ENCODE results near the gene PRKCH.

PRKCH gene

GRCh38 chr14:61518403-61518802, 197.0 kb downstream of the PRKCH start:
- in situ Hi-C loops (cut with MboI; ENCODE audit: low pct_unique_long_range_greater_than_20kb, low sequenced_read_pairs, unreplicated experiment), result no loop called here
- no peak for TF ChIP-seq CTCF (IDR thresholded peaks at IDR 0.05; ENCODE audit: extremely low read depth, insufficient read depth, missing control alignments)
- peak; percentile 36 for DNase-seq (ENCODE audit: low spot score)

GRCh38 chr14:61519106-61519505, 197.7 kb downstream of the PRKCH start:
- DNase-seq (ENCODE audit: low spot score), result no peak
- in situ Hi-C loops (cut with MboI; ENCODE audit: low pct_unique_long_range_greater_than_20kb, low sequenced_read_pairs, unreplicated experiment), result no loop called here
- no peak for TF ChIP-seq CTCF (IDR thresholded peaks at IDR 0.05; ENCODE audit: extremely low read depth, insufficient read depth, missing control alignments)

DNA sequence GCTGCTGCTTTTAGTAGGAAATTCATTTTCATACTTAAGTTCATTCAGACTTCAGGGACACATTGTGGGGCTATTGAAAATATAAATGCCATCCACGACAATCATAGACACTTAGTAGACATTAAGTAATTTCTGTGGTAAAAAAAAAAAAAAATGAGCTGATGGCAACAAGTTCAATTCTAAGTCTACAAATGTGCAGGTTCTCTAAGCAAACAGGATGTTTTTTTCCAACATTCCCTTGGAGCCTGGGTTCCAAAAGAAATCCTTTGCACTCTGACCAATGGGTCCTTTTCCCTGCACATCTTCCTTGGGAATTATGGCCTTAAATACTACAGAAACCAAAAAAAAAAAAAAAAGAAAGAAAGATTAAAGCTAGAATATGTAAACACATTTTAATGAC, 198.4 kb downstream of the PRKCH start:
- TF ChIP-seq CTCF (IDR thresholded peaks at IDR 0.05; ENCODE audit: extremely low read depth, insufficient read depth, missing control alignments), result no peak
- DNase-seq (ENCODE audit: low spot score), result no peak
- in situ Hi-C loops (cut with MboI; ENCODE audit: low pct_unique_long_range_greater_than_20kb, low sequenced_read_pairs, unreplicated experiment), result no loop called here

- DNase-seq (ENCODE audit: low spot score), result no peak
- in situ Hi-C loops (cut with MboI; ENCODE audit: low pct_unique_long_range_greater_than_20kb, low sequenced_read_pairs, unreplicated experiment), result no loop called here
- TF ChIP-seq CTCF (IDR thresholded peaks at IDR 0.05; ENCODE audit: extremely low read depth, insufficient read depth, missing control alignments), result no peak
Measured at GRCh38 chr14:61520576-61520975, 199.2 kb downstream of the PRKCH start.

DNA sequence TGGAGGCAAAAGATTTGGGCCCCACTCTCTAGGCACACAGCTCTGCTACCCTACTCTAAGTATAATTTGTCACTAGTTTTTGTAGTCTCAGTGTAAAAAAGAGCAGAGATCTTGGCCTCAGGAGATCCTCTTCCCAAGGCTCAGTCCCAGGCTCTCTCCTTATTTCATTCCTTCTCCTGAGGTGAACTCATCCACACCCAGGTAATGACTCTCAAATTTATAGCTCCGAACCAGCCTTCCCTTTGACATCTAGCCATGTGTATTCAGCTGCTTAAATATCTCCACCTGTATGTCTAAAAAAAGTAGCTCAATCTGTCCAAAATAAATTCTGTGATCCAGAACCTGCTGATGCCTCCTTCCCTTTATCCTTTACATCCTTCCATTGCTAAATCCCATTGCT, 200.4 kb downstream of the PRKCH start:
- TF ChIP-seq CTCF (IDR thresholded peaks at IDR 0.05; ENCODE audit: extremely low read depth, insufficient read depth, missing control alignments), result no peak
- no peak for DNase-seq (ENCODE audit: low spot score)
- in situ Hi-C loops (cut with MboI; ENCODE audit: low pct_unique_long_range_greater_than_20kb, low sequenced_read_pairs, unreplicated experiment), result no loop called here

DNA sequence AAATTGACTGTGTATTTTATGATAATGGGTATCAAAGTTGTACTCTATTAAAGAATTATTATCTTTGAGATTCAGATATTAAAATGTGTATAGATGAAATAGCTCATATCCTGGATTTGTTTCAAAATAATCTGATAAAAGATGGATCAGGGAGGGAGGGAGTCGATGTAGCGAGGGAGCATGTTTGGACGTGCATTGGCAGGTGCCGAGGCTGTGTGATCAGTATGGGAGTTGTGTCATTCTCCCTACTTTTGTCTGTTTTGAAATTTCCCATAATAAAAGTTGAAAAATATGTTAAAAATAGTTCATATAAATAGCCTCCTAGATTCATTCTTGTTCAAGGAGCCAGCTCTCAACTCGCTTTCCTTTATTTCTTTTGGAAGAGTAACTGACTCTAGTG, 202.4 kb downstream of the PRKCH start:
- no peak for TF ChIP-seq CTCF (IDR thresholded peaks at IDR 0.05; ENCODE audit: extremely low read depth, insufficient read depth, missing control alignments)

GRCh38 chr14:61524211-61524806, 202.9 kb downstream of the PRKCH start:
- DNase-seq (ENCODE audit: low spot score), result no peak
- no peak for TF ChIP-seq CTCF (IDR thresholded peaks at IDR 0.05; ENCODE audit: extremely low read depth, insufficient read depth, missing control alignments)
- in situ Hi-C loops (cut with MboI; ENCODE audit: low pct_unique_long_range_greater_than_20kb, low sequenced_read_pairs, unreplicated experiment), result no loop called here

More for the DNA sequence above, 202.4 kb downstream of the PRKCH start:
- in situ Hi-C loops (cut with MboI; ENCODE audit: low pct_unique_long_range_greater_than_20kb, low sequenced_read_pairs, unreplicated experiment), result no loop called here
- DNase-seq (ENCODE audit: low spot score), result no peak

Data from GM13977 (cell line).